NOMO-1 treated with dmso at 0.1 percent for 144 hours (cell line): Measurements from ENCODE around the gene PHKG2.

Experiments used
- DNase-seq: peaks from one replicate; lab custom pipeline; 2025; ENCODE audit not compliant: unreplicated experiment; lab: John Stamatoyannopoulos, UW

Gene PHKG2

DNA sequence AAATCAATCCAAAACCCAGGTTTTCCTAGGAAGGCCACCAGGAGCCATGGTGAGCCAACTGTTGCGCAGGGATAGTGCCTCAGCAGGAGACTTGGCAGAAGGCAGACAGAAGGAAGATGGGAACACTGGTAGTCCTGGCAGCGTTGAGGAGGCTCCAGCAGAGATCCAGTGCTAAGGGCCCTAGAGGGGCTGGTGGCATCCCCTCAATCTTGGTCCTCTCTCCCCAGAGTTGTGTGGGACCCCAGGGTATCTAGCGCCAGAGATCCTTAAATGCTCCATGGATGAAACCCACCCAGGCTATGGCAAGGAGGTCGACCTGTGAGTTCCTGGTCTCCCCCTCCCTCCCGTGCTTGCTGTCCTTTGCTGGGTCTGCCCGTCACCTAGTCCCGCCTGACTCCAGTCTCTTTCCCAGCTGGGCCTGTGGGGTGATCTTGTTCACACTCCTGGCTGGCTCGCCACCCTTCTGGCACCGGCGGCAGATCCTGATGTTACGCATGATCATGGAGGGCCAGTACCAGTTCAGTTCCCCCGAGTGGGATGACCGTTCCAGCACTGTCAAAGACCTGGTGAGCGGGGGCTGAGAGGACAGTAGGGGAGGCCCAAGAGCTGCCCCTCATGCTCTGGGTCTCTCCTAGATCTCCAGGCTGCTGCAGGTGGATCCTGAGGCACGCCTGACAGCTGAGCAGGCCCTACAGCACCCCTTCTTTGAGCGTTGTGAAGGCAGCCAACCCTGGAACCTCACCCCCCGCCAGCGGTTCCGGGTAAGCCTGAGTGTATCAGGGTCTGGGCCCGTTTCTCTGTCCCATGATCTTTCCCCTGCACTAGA is 7.9 kb downstream of the PHKG2 start:
- no peak for DNase-seq

DNA sequence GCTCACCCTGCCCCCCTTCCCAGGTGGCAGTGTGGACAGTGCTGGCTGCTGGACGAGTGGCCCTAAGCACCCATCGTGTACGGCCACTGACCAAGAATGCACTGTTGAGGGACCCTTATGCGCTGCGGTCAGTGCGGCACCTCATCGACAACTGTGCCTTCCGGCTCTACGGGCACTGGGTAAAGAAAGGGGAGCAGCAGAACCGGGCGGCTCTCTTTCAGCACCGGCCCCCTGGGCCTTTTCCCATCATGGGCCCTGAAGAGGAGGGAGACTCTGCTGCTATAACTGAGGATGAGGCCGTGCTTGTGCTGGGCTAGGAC is 8.5 kb downstream of the PHKG2 start:
- no peak for DNase-seq

DNA sequence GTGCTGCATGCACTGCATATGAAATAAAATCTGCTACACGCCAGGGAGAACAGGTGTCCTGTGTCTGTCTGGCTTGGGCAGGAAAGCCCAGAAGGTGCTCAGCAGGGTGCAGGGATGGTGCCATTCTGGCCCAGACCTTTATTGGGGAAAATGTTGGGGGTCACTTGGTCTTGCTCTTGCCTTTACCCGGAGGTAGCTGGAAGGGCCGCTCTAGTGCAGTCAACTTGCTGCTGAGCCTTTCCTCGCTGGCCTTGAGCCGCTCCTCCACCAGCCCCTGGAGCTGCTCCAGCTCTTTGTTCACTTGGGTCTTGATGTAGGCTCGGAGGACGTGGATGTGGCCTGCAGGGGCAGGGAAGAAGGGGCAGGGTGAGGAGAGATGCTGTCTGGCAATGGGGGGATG is 9.1 kb downstream of the PHKG2 start:
- DNase-seq = no peak

DNA sequence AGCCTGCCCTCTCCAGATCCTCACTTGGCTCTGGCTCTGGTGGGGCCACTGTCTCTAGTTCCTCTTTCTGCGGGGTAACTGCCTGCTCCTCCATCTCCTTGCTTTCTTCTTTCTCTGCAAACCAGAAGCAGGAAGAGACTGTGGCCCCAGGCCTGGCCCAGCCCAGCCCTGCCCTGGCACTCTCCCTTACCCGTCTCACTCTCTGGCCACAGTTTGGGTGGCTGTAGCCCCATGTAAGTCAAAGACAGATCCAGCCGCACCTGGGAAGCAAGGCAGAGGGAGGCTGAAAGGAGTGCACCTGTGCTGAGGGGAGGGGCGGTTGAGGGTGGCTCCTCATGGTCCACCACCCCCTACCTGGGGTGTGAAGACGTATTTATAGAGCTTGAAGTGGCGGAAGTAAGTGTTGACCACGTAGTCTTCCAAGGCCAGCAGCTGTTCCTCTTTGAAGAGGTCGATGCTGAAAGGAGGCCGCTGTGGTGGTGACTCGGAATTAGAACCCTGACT is 10.8 kb downstream of the PHKG2 start:
- peak; percentile 95 for DNase-seq

GRCh38 chr16:30760001-30760559 is 11.9 kb downstream of the PHKG2 start:
- DNase-seq = no peak

DNA sequence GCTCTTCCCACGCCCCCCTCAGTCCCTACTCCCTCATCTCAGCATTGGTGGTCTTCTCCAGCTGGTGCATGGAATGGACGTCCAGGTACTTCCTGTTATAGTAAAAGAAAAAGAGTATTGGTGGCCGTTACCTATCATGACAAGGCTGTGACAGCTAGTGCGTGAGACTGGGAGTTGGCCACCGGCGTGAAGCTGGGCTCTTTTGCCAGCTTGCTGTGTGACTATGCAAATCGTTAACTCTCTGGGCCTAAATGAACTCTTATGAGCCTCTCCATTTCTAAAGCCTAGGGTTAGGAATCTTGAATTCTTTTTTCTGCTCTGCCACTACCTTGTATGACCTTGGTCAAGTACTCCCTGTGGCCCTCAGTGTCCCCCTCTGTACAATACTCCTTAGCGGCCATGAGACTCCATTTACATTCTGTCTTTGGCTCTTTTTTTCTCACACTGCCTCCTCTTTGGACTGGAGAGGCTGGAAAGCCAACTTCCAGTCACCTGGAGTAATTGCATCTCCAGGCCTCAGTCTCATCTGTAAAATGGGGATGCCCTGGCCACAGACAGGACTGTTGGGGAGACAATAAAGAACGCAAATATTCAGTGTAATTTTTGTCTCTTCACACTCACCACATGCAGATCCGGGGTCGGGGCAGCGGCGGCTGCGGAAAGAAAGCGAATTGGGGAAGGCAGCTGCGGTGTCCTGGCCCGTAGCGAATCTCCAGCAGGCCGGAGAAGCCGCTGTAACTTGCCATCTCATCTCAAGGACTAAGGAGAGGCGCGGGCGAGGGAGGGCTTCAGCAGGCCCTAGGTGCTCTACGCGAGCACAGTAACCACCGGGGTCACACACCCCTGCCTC is 12.6 kb downstream of the PHKG2 start:
- no peak for DNase-seq

DNA sequence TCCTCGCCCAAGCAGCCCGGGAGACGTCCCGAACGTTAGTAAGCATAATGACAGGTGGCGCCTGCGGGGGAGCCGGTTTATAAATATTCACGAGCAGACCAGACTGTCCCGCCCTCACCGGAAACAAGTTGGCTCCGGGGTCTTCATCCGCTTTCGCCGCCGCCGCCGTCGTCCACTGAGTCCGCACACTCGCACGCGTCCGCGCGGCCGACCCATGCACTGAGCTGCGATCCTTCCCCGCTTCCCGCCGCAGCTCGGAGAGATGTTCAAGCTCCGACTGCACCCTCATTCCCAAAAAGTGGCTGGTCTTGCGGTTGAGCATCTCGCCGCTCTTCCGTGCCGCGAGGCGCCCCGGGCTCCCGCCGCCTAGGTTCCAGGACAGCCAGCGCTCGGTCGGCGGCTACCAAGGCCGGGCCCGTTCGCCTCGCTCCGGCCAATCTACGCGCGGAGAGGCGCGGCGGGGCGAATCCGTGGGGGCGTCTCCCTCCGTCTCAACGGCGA is 13.3 kb downstream of the PHKG2 start:
- DNase-seq = peak; percentile 33

GRCh38 chr16:30761928-30762902 is 14.0 kb downstream of the PHKG2 start, which contains the start of the genes CFAP119 and RNF40:
Gene CFAP119, minus strand, starts transcription at chr16:30762062. Its CDS starts 314 bp downstream, at chr16:30761748.
Gene RNF40, plus strand, starts transcription at chr16:30762322. Its CDS starts 224 bp downstream, at chr16:30762546.
- peak; percentile 95 for DNase-seq

- DNase-seq = no peak
These were observed 14.9 kb downstream of the PHKG2 start for GRCh38 chr16:30762991-30763725.

- DNase-seq = no peak
These were observed 15.9 kb downstream of the PHKG2 start for GRCh38 chr16:30764086-30764485.

GRCh38 chr16:30764816-30765465 is 16.7 kb downstream of the PHKG2 start:
- DNase-seq = no peak

GRCh38 chr16:30766206-30766932 is 18.1 kb downstream of the PHKG2 start:
- DNase-seq = no peak

GRCh38 chr16:30766933-30767284 is 18.7 kb downstream of the PHKG2 start:
- DNase-seq = no peak

GRCh38 chr16:30767767-30768465 is 19.7 kb downstream of the PHKG2 start:
- DNase-seq = no peak

- no peak for DNase-seq
These were observed 20.5 kb downstream of the PHKG2 start for GRCh38 chr16:30768583-30769181.

DNA sequence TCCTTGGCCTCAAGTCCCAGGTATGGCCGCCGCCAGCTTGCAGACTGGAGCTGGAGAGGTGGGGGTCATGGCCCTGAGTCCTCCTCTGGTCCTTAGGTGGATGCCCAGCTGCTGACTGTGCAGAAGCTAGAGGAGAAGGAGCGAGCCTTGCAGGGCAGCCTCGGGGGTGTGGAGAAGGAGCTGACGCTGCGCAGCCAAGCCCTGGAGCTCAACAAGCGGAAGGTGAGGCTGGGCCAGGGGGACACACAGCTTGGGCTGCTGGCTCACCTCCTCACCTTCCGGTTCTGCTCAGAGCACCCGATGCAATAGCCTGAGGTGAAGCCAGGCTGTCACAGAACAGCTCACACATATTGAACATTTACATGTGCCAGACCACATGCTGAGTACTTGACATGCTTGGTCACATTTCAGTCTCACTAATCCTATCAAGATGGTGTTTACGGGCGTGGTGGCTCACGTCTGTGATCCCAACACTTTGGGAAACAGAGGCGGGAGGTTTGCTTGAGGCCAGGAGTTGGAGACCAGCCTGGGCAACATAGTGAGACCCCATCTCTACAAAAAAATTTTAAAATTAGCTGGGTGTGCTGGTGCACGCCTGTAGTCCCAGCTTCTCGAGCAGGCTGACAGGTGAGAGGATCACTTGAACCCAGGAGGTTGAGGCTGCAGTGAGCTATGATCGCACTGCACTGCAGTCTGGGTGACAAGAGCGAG is 21.3 kb downstream of the PHKG2 start:
- no peak for DNase-seq

DNA sequence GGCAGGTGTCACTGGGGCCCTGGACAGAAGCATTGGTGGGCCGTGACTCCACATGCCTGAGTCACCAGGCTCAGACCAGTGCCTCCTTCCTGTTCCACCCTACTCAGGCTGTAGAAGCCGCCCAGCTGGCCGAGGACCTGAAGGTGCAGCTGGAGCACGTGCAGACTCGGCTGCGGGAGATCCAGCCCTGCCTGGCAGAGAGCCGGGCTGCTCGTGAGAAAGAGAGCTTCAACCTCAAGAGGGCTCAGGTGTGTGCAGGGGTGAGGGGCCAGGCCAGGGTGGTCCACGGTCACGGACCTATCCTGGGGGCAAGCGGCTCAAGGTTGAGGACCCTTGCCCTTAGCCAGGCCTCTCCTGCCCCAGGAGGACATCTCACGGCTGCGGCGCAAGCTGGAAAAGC is 23.5 kb downstream of the PHKG2 start:
- DNase-seq = no peak
